A673 (cell line): ENCODE measurements around the gene MSRB3.

Experiments used
- CTCF ChIP-seq: fragments of 300-800, 200-600 bp; sonication (generic); conservative IDR thresholded peaks from 2 replicates; pipeline ENCODE4 v1.5.1; 2017; ENCODE audit warnings: low read depth, mild to moderate bottlenecking, antibody characterized with exemption, low read length, moderate library complexity, mixed read lengths
- EZH2 ChIP-seq: fragments of 200-600 bp; sonication (generic); IDR thresholded peaks from 2 replicates; pipeline ENCODE4 v1.6.1; 2017; ENCODE audit warnings: borderline replicate concordance, low read depth, mild to moderate bottlenecking, mixed read lengths, antibody characterized with exemption, low read length; ENCODE audit not compliant: poor library complexity, severe bottlenecking

GRCh38 chr12:65355461-65355860 lies 77.0 kb downstream of the MSRB3 start:
- TF ChIP-seq CTCF = no peak
- no peak for TF ChIP-seq EZH2
